Retina (tissue), 1 donor: ENCODE results near the gene INSM2.

Experiments used
- DNase-seq: peaks from one replicate; pipeline ENCODE4 v3.0.0-alpha.2; 2016

The INSM2 gene

DNA sequence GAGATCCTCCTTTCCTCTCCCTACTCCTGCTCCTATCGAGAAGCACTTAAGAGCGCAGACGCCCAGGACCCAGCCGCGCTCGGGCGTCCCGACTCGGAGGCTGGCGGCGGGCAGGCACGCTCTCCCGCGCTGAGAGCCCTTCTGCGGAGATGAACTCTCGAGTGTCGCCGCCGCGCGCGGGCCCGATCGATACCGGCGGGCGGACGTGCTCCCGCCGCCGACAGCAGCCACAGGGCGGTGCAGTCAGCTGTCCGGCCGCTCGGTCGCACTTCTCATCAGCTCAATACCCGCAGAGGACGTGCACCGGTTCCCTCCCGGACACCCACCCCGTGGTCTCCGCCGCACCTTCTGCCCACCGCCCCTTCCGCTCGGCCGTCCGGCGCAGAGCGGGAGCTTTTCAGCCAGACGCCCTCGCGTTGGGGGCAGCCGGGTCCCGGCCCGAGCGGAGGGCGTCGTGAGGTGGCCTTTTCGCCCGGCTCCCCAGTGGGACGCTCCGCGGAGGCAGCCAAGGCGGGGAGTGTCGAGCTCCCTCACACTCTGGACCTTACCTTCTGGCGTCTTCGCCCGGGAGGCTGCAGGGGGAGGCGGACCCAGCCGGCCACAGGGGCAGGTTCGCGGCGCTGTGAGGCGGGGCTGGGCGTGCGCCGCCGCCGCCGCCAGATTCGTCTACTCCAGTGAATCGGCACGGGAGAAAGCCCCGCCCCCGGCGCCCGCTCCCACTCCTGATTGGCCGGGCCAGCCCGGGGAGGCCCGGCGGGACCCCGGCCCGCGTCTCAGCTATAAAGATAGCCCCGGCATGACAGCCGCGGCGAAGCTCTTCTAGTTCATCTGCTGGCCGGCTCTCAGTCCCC lies at the start of gene INSM2:
INSM2 (plus strand) TSS at position 808 of the 851 bp plus-strand sequence. CDS start 89 bp downstream, outside the sequence.
- DNase-seq = peak; percentile 96

- DNase-seq = no peak
These were observed 41.4 kb upstream of the INSM2 start for GRCh38 chr14:35492569-35493014.

DNA sequence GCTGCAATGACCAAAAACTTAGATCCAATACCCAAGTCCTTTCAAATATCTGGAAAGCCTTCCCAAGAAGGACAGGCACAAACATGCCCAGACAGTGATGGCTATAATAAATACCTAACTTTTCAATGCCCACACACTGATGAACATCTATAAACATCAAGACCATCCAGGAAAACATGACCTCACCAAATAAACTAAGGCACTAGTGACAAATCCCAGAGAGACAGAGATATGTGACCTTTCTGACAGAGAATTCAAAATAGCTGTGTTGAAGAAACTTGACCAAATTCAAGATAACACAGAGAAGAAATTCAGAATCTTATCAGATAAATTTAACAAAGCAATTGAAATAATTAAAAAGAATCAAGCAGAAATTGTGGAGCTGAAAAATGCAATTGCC lies 38.7 kb upstream of the INSM2 start:
- DNase-seq = no peak

- no peak for DNase-seq
These were observed 34.8 kb upstream of the INSM2 start for GRCh38 chr14:35499180-35499579.

DNA sequence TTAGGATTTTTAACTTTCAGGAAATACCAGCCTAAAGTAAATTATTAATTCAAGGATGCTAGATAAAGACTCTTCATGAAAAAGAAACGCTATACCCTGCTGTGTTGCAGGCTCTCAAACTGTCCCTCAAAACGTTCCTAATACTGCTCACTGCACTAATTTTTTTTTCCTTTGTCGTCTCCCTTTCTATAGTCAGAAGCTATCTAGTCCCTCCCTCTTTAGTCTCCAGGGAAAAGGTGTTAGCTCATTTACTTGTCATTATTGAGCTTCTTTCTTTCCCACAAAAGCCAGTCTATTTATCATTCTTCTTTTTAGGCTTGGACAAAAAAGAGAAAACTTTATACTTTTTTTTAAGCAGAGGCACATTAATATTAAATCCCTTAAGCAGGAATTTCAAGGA lies 30.3 kb upstream of the INSM2 start:
- no peak for DNase-seq

DNA sequence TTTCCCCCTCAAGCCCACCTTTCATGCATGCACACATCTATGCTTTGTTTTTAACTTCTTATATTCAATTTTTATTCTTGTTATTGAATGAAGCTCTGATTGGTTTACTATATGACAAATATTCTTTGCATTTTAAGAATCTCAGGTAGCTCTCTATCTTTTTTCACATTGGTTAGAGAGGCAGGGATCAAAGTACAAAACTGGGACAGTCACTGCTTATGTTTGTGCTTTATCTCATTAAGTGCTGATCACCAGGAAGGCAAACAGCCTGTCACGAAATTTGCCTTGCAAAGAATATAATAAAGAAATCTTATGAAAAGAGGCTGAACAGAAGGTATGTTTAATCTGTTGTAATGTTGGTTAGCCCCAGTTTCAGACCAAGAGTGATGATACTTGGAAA lies 29.7 kb upstream of the INSM2 start:
- DNase-seq = no peak

DNA sequence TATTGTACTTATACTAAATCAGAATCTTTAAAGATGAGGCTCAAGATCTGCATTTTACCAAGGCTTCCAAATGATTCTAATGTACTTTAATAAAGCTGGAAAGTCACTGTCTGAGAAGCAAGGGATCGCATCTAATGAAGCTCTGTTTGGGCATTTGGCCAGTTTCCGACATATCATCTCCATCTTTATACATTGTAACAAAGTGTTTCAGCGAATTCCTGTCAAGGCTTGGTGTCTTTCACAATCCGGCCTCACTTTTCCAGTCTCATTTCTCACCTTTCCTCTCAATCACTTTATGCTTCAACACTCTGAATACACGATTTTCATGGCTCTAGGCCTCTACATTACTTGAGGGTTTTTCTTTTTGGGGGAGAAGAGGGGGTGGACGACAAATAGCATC lies 27.5 kb upstream of the INSM2 start:
- no peak for DNase-seq

- DNase-seq = no peak
These were observed 27.0 kb upstream of the INSM2 start for GRCh38 chr14:35506927-35507326.

DNA sequence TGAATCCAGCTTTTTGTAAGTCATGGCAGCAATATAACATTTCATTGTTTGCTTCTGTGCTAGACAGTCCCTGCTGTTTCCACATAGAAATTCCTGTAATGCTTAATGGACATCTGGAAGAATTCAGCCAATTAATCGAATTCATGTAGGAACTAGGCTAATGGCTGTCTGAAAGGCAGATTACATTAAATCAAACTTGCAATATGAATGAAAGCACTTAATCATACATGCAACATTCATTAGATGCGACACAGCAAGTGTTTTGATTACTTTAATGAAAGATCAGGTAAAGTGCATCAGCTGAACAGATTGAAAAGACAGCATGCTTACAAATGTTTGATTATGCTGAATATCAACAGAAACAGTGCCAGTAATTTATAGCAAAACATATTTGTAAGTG lies 24.1 kb upstream of the INSM2 start:
- DNase-seq = peak; percentile 16

DNA sequence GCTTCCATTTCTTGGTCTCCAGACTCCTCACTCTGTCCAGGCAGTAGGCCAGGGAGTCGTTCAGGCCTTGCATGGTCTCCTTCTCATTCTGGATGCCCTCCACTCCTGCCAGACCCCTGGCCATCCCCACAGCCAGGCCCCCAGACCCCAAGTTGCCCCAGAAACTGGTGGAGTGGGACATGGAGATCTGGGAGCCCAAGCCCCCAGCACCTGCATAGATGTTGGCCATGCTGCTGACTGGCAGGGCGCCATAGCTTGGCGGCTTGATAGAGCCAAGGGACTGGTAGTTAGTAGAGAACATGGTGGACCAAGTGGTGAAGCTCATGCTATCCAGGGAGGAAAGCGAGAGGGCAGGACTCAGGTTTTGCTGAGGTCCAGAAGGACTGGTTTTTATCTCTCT lies 21.2 kb upstream of the INSM2 start:
- no peak for DNase-seq

DNA sequence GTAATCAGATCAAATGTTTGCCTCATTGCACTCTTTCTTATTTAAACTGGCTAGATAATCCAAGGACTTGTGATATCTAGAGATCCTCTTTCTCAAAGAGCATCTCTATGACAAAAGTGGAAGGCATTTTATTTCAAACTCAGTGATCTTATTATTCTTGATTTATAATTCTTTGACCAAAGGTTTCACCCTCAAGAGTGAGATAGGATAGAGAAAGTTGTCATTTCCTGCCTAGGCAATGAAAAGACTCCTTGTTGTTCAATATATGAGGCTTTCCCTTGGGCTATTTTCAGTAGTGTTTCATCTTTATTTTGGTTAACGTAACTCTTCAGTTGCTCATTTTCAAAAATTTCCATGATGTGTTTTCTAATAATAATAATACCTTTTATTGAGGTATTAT lies 18.0 kb upstream of the INSM2 start:
- DNase-seq = no peak

- no peak for DNase-seq
These were observed 14.0 kb upstream of the INSM2 start for GRCh38 chr14:35519986-35520385.

DNA sequence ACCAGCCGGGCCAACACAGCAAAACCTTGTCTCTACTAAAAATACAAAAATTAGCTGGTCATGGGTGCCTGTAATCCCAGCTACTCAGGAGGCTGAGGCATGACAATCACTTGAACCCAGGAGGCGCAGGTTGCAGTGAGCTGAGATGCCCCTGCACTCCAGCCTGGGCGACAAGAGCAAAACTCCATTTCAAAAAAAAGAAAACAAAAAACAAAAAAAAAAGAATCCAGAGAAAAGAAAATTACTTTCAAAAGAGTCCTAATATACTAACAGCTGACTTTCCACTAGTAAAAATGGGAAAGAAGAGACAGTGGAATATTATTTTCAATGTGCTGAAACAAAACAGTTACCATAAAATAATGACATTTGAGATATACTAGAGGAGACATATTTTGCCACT lies 8.3 kb upstream of the INSM2 start:
- no peak for DNase-seq

GRCh38 chr14:35526962-35527361 lies 7.0 kb upstream of the INSM2 start:
- no peak for DNase-seq

GRCh38 chr14:35531960-35532747 lies 1.8 kb upstream of the INSM2 start:
- no peak for DNase-seq

DNA sequence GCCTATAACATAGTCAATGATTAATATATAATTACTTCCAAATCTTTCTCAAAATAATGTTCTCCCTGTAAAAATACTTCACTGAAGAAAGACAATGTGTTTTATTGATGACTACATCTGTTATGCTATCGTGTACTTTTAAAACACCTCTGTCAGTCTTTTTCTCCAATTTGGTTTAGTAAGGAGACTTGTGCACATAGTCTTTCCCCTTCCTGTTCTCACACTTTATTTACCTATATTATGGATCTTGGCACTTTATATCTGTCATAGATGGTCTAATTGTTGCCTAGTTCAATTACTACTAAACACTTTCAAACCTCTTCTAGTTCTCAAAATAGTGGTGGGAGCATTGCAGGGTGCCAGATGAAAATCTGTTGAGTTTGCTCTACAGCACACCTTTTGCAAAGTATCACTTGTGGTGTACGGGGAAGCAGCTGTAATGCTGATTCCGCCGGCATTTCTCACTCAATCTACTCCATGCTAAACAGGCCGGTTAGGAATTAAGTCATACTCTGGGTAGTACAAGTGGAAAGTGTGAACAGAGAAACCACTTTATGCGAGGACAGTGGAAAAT lies 1.1 kb upstream of the INSM2 start:
- no peak for DNase-seq

DNA sequence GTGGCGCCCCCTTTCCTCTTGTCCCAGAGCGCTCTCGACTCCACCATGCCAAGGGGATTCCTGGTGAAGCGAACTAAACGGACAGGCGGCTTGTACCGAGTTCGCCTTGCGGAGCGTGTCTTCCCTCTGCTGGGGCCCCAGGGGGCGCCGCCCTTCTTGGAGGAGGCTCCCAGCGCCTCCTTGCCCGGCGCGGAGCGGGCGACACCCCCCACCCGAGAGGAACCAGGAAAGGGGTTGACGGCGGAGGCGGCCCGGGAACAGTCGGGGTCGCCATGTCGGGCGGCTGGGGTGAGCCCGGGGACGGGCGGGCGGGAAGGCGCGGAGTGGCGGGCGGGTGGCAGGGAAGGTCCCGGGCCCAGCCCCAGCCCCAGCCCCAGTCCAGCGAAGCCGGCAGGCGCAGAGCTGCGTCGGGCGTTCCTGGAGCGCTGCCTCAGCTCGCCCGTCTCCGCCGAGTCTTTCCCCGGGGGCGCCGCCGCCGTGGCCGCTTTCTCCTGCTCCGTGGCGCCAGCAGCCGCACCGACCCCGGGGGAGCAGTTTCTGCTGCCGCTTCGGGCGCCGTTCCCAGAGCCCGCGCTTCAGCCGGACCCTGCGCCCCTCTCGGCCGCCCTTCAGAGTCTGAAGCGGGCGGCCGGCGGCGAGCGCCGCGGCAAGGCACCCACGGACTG lies 376 bp downstream of the INSM2 start:
- peak; percentile 75 for DNase-seq

- DNase-seq = peak; percentile 89
These were observed 1.0 kb downstream of the INSM2 start for GRCh38 chr14:35534873-35535482.

- DNase-seq = peak; percentile 83
These were observed 1.6 kb downstream of the INSM2 start for GRCh38 chr14:35535483-35536112.

DNA sequence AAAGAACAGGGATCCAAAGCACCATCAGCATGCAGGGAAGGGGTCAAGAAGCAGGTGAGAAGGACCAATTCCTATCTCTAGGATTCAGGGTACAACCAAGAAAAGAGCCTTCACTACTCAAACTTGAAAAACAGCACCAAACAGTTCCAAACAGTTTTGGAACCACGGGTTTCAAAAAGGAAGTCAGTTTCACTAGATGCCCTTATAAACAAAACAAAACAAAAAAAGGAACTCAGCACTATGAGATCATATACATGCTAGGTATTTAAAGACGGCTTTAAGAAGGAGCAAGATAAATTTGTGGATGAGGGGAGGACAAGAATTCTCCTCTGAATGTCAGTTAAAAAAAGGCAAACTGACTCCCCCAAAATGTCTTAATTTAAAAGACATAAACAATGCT lies 6.0 kb downstream of the INSM2 start:
- DNase-seq = no peak

DNA sequence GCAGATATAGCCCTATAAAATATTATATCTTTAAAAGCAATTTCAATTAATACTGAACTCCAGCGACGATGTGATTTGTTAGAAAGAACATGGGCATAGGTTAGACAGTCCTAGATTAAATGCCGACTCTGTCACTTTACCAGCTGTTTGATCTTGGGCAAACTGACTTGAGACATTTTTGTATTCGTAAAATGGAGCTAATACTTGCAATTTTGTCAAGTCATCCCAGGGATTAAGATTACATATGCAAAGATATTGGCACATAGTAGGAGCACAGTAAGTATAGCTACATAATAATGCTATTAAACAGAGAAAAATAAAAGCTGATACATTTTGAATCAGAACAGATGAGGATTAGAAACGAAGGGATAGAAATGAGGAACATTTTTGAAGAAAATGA lies 9.0 kb downstream of the INSM2 start:
- DNase-seq = no peak

- DNase-seq = no peak
These were observed 15.6 kb downstream of the INSM2 start for GRCh38 chr14:35549551-35549950.
